ENCODE data around the gene TMEM254.
"Not testable (repeated sequence)": the region's sequence is repeated elsewhere in the genome, so short reads cannot be mapped to it uniquely, and the experiment has no call there.

GRCh38 chr10:80038226-80038625 is 40.2 kb upstream of the TMEM254 start:
- TF ChIP-seq ZNF266 (tag by site-specific recombination; IDR thresholded peaks at IDR 0.05; ENCODE audit: low read depth); YY1 (tag by site-specific recombination; IDR thresholded peaks at IDR 0.05); ZNF24 (tag by site-specific recombination; IDR thresholded peaks at IDR 0.05); ZSCAN4 (tag by site-specific recombination; IDR thresholded peaks at IDR 0.05); CTCF (tag by site-specific recombination; IDR thresholded peaks at IDR 0.05); ZSCAN23 (tag by site-specific recombination; IDR thresholded peaks at IDR 0.05); MYNN (tag by site-specific recombination; IDR thresholded peaks at IDR 0.05; ENCODE audit: borderline replicate concordance): not testable (repeated sequence)

All from HEK293 (cell line).